PC-3 (cell line): ENCODE data around the gene CNTN4. TPM values are rescaled to one million over a fixed set of nuclear protein-coding genes. Genes with fewer than 3 reads are reported as not detected.

ENCODE experiments used
- ATAC-seq: fragments of 200-7000 bp; cut with Tn5 transposase; 2 replicates; pipeline ENCODE4 v1.9.1; 2020; ENCODE audit warnings: mild to moderate bottlenecking, moderate library complexity
- BruUV-seq: library from RNA; stranded (reverse); fragments of 400-500 nt; replicated peaks from 2 replicates; lab custom pipeline; 2021; lab: Mats Ljungman, UMichigan
- CTCF ChIA-PET: fragments of 300-600 bp; sonication (Branson Sonifier 250); formaldehyde crosslinking; loops from one replicate; lab custom pipeline; 2022; ENCODE audit warnings: antibody characterized with exemption; lab: Charles Lee
- POLR2A ChIA-PET: fragments of 300-600 bp; sonication (Branson Sonifier 250); formaldehyde crosslinking; loops from one replicate; lab custom pipeline; 2022; ENCODE audit warnings: antibody characterized with exemption; ENCODE audit not compliant: unreplicated experiment; lab: Charles Lee
- DNase-seq: peaks from one replicate; pipeline ENCODE4 v3.0.0-alpha.2; 2015
- H2AFZ ChIP-seq: fragments of 300-600 bp; sonication (generic); 2 replicates; pipeline ENCODE4 v1.6.0; 2016; ENCODE audit warnings: antibody characterized with exemption, low read length
- H3F3A ChIP-seq: fragments of 300-600 bp; sonication (generic); one replicate; pipeline ENCODE4 v1.6.0; 2017; ENCODE audit warnings: antibody characterized with exemption, low read length, control low read depth, mild to moderate bottlenecking; ENCODE audit not compliant: unreplicated experiment
- H3K27ac ChIP-seq: fragments of 300-600 bp; sonication (generic); 2 replicates; pipeline ENCODE4 v1.5.1; 2016; ENCODE audit warnings: mild to moderate bottlenecking, low read length
- H3K27me3 ChIP-seq: fragments of 300-600 bp; sonication (generic); 2 replicates; pipeline ENCODE4 v1.6.1; 2016; ENCODE audit warnings: low read length, mixed read lengths
- H3K36me3 ChIP-seq: fragments of 300-600 bp; sonication (generic); 2 replicates; pipeline ENCODE4 v1.6.1; 2016; ENCODE audit warnings: low read depth, mixed run types, low read length, mixed read lengths
- H3K4me1 ChIP-seq: fragments of 300-600 bp; sonication (generic); 2 replicates; pipeline ENCODE4 v1.5.1; 2016; ENCODE audit warnings: low read length; ENCODE audit not compliant: insufficient read depth
- H3K4me2 ChIP-seq: fragments of 300-600 bp; sonication (generic); 2 replicates; pipeline ENCODE4 v1.6.0; 2016; ENCODE audit warnings: low read length
- H3K4me3 ChIP-seq: fragments of 300-600 bp; sonication (generic); 2 replicates; pipeline ENCODE4 v1.5.1; 2016; ENCODE audit warnings: mild to moderate bottlenecking, low read length, mixed read lengths
- H3K79me2 ChIP-seq: fragments of 300-600 bp; sonication (generic); 2 replicates; pipeline ENCODE4 v1.6.1; 2017; ENCODE audit warnings: low read length, mixed read lengths
- H3K9ac ChIP-seq: fragments of 300-600 bp; sonication (generic); 2 replicates; pipeline ENCODE4 v1.6.0; 2016; ENCODE audit warnings: mild to moderate bottlenecking, low read length
- H3K9me2 ChIP-seq: fragments of 300-600 bp; sonication (generic); replicated peaks from 2 replicates; pipeline ENCODE4 v1.6.1; 2016; ENCODE audit warnings: mixed run types, low read length, mixed read lengths
- H3K9me3 ChIP-seq: fragments of 300-600 bp; sonication (generic); 2 replicates; pipeline ENCODE4 v1.6.1; 2016; ENCODE audit warnings: low read length, mixed read lengths
- H4K20me1 ChIP-seq: fragments of 300-600 bp; sonication (generic); 2 replicates; pipeline ENCODE4 v1.6.1; 2016; ENCODE audit warnings: low read length, mixed read lengths
- EZH2 ChIP-seq: fragments of 300-600 bp; sonication (generic); IDR thresholded peaks from one replicate; pipeline ENCODE4 v1.6.1; 2017; ENCODE audit warnings: antibody characterized with exemption, mild to moderate bottlenecking, low read length; ENCODE audit not compliant: unreplicated experiment
- EZH2phosphoT487 ChIP-seq: fragments of 300-600 bp; sonication (generic); IDR thresholded peaks from 2 replicates; pipeline ENCODE4 v1.6.1; 2018; ENCODE audit warnings: mild to moderate bottlenecking, antibody characterized with exemption, low read length, borderline replicate concordance
- intact Hi-C: fragments of 100-400 bp; cut with micrococcal nuclease; formaldehyde crosslinking; loops from 2 replicates; pipeline ENCODE4 v1.9.0; 2023
- total RNA-seq: library from RNA; depleted of rRNA; stranded (reverse); fragments of >200 nt; gene quantifications from 2 replicates; pipeline ENCODE4 v1.2.3, GENCODE V29; 2014
- TF ChIP-seq, protein P1 (sequence below): fragments of 300-600 bp; sonication (generic); conservative IDR thresholded peaks from 2 replicates; pipeline ENCODE4 v1.5.1; 2017; ENCODE audit warnings: antibody characterized with exemption, low read depth, mild to moderate bottlenecking, low read length

The CNTN4 gene
- total RNA-seq, 1 experiment from 2014 or later: not detected

GRCh38 chr3:3013317-3014052, 914.8 kb downstream of the CNTN4 start:
- no peak overlapping the region for H3K9ac ChIP-seq
- H3K27me3 ChIP-seq: peaks cover 14% of the 10 kb centered on the region; the same call in 1 of the 2 replicates
- no peaks in the 10 kb centered on the region for H3K36me3 ChIP-seq
- H3K9me3 ChIP-seq: peaks cover 5% of the 10 kb centered on the region; the same call in 1 of the 2 replicates
- H3K9me2 ChIP-seq: no peaks in the 10 kb centered on the region
- no peak overlapping the region for H3K4me2 ChIP-seq
- H2AFZ ChIP-seq: no peak overlapping the region
- intact Hi-C loops: no loop called here
- no TSS peak for BruUV-seq
- TF ChIP-seq, protein P1, sequence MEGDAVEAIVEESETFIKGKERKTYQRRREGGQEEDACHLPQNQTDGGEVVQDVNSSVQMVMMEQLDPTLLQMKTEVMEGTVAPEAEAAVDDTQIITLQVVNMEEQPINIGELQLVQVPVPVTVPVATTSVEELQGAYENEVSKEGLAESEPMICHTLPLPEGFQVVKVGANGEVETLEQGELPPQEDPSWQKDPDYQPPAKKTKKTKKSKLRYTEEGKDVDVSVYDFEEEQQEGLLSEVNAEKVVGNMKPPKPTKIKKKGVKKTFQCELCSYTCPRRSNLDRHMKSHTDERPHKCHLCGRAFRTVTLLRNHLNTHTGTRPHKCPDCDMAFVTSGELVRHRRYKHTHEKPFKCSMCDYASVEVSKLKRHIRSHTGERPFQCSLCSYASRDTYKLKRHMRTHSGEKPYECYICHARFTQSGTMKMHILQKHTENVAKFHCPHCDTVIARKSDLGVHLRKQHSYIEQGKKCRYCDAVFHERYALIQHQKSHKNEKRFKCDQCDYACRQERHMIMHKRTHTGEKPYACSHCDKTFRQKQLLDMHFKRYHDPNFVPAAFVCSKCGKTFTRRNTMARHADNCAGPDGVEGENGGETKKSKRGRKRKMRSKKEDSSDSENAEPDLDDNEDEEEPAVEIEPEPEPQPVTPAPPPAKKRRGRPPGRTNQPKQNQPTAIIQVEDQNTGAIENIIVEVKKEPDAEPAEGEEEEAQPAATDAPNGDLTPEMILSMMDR: no peak
- TF ChIP-seq EZH2phosphoT487 (no peak), EZH2 (no peak)
- H3K4me1 ChIP-seq: no peaks in the 10 kb centered on the region
- DNase-seq (no peak), ATAC-seq (no peak)
- ChIA-PET POLR2A (no interaction called here), CTCF (no interaction called here)
- no peaks in the 10 kb centered on the region for H3F3A ChIP-seq
- no peak overlapping the region for H3K27ac ChIP-seq
- no peak overlapping the region for H3K4me3 ChIP-seq
- H3K79me2 ChIP-seq: no peaks in the 10 kb centered on the region
- no peaks in the 10 kb centered on the region for H4K20me1 ChIP-seq

GRCh38 chr3:3015185-3016089, 916.8 kb downstream of the CNTN4 start:
- Histone ChIP-seq H4K20me1 (no peaks in the 10 kb centered on the region), H3K79me2 (no peaks in the 10 kb centered on the region), H3K9me2 (no peaks in the 10 kb centered on the region), H3K9me3 (peaks cover 5% of the 10 kb centered on the region; the same call in 1 of the 2 replicates), H2AFZ (no peak overlapping the region), H3F3A (no peaks in the 10 kb centered on the region), H3K27ac (no peak overlapping the region), H3K4me1 (no peaks in the 10 kb centered on the region), H3K36me3 (no peaks in the 10 kb centered on the region), H3K4me3 (no peak overlapping the region), H3K4me2 (no peak overlapping the region), H3K9ac (no peak overlapping the region), H3K27me3 (peaks cover 14% of the 10 kb centered on the region; the same call in 1 of the 2 replicates)
- DNase-seq: peak; percentile 52
- ChIA-PET POLR2A (no interaction called here), CTCF (no interaction called here)
- BruUV-seq: no TSS peak
- TF ChIP-seq, protein P1: peak; percentile 54
- TF ChIP-seq EZH2: no peak
- intact Hi-C loops: loop anchor here (5.0 kb wide), 1 partner anchor 152 kb away; no protein-coding TSS in a partner anchor
- peak; percentile 89 for ATAC-seq
